Vagina (tissue), 2 donors: ENCODE data around the gene RIT2. TPM values are rescaled to one million over a fixed set of nuclear protein-coding genes. Genes with fewer than 3 reads are reported as not detected.

ENCODE experiments used
- DNase-seq, 2 donors: peaks; one replicate each; pipeline ENCODE4 v3.0.0-alpha.2; 2017; ENCODE audit errors: extremely low spot score in 2 of 2
- H3K27ac ChIP-seq: fragments of 200-600 bp; sonication (generic); one replicate; pipeline ENCODE4 v1.5.1; 2019
- H3K27me3 ChIP-seq: fragments of 200-600 bp; sonication (generic); one replicate; pipeline ENCODE4 v1.5.1; 2019
- H3K36me3 ChIP-seq, 2 donors: fragments of 200-600 bp; sonication (generic); one replicate each; pipeline ENCODE4 v1.5.1; 2017 to 2019
- H3K4me1 ChIP-seq: fragments of 200-600 bp; sonication (generic); one replicate; pipeline ENCODE4 v1.5.1; 2019
- H3K4me3 ChIP-seq, 2 donors: fragments of 200-600 bp; sonication (generic); 1 replicate in 1 of 2; 2 replicates in 1 of 2; pipeline ENCODE4 v1.5.1; 2016 to 2019
- H3K9me3 ChIP-seq: fragments of 200-600 bp; sonication (generic); one replicate; pipeline ENCODE4 v1.5.1; 2019
- POLR2A ChIP-seq, 2 donors: fragments of 450-650 bp; IDR thresholded peaks; one replicate each; pipeline ENCODE4 v1.6.1; 2017; ENCODE audit warnings: antibody characterized with exemption in 2 of 2, mild to moderate bottlenecking in 2 of 2, moderate library complexity in 2 of 2
- POLR2AphosphoS5 ChIP-seq, 2 donors: sonication (generic); formaldehyde crosslinking; IDR thresholded peaks; one replicate each; pipeline ENCODE4 v1.9.0; 2017; ENCODE audit warnings: antibody characterized with exemption in 2 of 2, mild to moderate bottlenecking in 2 of 2, low read depth in 1 of 2; ENCODE audit not compliant: insufficient read depth in 1 of 2
- intact Hi-C: fragments of 100-400 bp; cut with DNase I; formaldehyde crosslinking; loops from one replicate; pipeline ENCODE4 v1.15.1; 2023
- total RNA-seq: library from RNA; depleted of rRNA; stranded (reverse); fragments of >200 nt; gene quantifications from one replicate; pipeline ENCODE4 v1.2.3, GENCODE V29; 2016
- TF ChIP-seq, protein P1 (sequence below), 3 experiments: fragments of 450-650 bp in 2 of 3; fragments of 200-600 bp in 1 of 3; sonication (generic) in 1 of 3; IDR thresholded peaks; one replicate each; pipeline ENCODE4 v1.5.1; 2017 to 2019; ENCODE audit warnings: antibody characterized with exemption in 3 of 3, mild to moderate bottlenecking in 2 of 3, moderate library complexity in 2 of 3

RIT2 gene
- total RNA-seq, 1 donor from 2014 or later, result not detected

DNA sequence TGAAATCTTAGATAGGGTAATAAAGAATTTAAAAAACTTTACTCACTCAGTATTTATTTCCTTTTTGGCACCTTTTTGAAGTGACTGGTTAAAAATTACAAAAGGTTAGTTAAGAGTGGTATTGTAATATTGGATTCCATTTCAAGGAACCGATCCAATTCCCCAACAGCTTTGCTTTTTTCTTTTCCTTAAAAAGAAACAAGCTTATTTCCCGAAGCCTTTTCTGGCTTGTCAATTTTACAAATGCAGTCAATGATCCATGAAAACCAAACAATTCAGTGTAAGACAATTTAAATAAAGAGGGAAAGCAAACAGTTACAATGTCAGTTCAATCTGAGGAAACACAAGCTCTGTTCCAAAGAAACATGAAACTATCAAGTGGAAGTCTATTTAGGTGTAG lies 200.2 kb downstream of the RIT2 start:
- DNase-seq, result no peak
- TF ChIP-seq POLR2A (IDR thresholded peaks at IDR 0.05) (no peak), POLR2AphosphoS5 (IDR thresholded peaks at IDR 0.05; ENCODE audit: insufficient read depth in 1 of 2, low read depth in 1 of 2) (no peak)
- TF ChIP-seq, protein P1, sequence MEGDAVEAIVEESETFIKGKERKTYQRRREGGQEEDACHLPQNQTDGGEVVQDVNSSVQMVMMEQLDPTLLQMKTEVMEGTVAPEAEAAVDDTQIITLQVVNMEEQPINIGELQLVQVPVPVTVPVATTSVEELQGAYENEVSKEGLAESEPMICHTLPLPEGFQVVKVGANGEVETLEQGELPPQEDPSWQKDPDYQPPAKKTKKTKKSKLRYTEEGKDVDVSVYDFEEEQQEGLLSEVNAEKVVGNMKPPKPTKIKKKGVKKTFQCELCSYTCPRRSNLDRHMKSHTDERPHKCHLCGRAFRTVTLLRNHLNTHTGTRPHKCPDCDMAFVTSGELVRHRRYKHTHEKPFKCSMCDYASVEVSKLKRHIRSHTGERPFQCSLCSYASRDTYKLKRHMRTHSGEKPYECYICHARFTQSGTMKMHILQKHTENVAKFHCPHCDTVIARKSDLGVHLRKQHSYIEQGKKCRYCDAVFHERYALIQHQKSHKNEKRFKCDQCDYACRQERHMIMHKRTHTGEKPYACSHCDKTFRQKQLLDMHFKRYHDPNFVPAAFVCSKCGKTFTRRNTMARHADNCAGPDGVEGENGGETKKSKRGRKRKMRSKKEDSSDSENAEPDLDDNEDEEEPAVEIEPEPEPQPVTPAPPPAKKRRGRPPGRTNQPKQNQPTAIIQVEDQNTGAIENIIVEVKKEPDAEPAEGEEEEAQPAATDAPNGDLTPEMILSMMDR (IDR thresholded peaks at IDR 0.05), result no peak
- intact Hi-C loops, result no loop called here
- H3K36me3 ChIP-seq, result no peaks in the 10 kb centered on the region
- no peak overlapping the region for H3K4me3 ChIP-seq
- no peak overlapping the region for H3K27ac ChIP-seq
- no peaks in the 10 kb centered on the region for H3K9me3 ChIP-seq
- no peaks in the 10 kb centered on the region for H3K4me1 ChIP-seq
- H3K27me3 ChIP-seq, result no peaks in the 10 kb centered on the region

DNA sequence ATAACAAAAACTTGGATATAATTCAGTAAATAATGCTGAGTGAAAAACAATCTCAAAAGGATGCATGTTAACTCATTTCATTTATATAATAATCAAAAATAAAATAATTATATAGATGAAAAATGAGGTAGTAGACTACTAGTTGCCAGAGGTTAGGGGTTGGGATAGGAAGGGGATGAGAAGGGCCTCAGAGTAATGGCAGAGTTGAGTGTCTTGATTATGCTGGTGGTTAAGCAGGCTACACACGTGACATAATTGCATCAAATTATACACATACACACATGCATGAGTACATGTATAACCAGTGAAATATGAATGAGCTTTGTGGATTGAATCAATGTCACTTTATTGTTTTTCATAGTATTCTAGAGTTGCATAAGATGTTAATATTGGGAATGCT lies 201.0 kb downstream of the RIT2 start:
- TF ChIP-seq POLR2AphosphoS5 (IDR thresholded peaks at IDR 0.05; ENCODE audit: insufficient read depth in 1 of 2, low read depth in 1 of 2), result no peak
- TF ChIP-seq POLR2A (IDR thresholded peaks at IDR 0.05), result no peak
- TF ChIP-seq, protein P1 (IDR thresholded peaks at IDR 0.05), result no peak
- intact Hi-C loops, result no loop called here
- H3K36me3 ChIP-seq, result no peaks in the 10 kb centered on the region
- H3K27me3 ChIP-seq, result no peaks in the 10 kb centered on the region
- DNase-seq, result no peak
- H3K9me3 ChIP-seq, result no peaks in the 10 kb centered on the region
- H3K4me1 ChIP-seq, result no peaks in the 10 kb centered on the region
- no peak overlapping the region for H3K4me3 ChIP-seq
- no peak overlapping the region for H3K27ac ChIP-seq

DNA sequence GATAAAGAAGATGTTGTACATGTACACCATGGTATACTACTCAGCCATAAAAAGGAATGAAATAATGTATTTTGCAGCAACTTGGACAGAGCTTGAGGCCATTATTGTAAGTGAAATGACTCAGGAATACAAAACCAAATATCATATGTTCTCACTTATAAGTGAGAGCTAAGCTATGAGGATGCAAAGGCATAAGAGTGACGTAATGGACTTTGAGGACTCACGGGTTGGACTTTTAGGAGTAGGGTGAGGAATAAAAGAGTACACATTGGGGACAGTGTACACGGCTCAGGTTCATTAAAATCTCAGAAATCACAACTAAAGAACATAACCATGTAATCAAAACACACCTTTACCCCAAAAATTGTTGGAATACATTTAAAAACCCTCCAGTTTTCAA lies 206.4 kb downstream of the RIT2 start:
- Histone ChIP-seq H3K27me3 (no peaks in the 10 kb centered on the region), H3K9me3 (no peaks in the 10 kb centered on the region), H3K36me3 (no peaks in the 10 kb centered on the region), H3K4me1 (no peaks in the 10 kb centered on the region), H3K4me3 (no peak overlapping the region), H3K27ac (no peak overlapping the region)
- TF ChIP-seq, protein P1 (IDR thresholded peaks at IDR 0.05), result no peak
- no peak for TF ChIP-seq POLR2A (IDR thresholded peaks at IDR 0.05)
- TF ChIP-seq POLR2AphosphoS5 (IDR thresholded peaks at IDR 0.05; ENCODE audit: insufficient read depth in 1 of 2, low read depth in 1 of 2), result no peak
- intact Hi-C loops, result no loop called here
- DNase-seq, result no peak

DNA sequence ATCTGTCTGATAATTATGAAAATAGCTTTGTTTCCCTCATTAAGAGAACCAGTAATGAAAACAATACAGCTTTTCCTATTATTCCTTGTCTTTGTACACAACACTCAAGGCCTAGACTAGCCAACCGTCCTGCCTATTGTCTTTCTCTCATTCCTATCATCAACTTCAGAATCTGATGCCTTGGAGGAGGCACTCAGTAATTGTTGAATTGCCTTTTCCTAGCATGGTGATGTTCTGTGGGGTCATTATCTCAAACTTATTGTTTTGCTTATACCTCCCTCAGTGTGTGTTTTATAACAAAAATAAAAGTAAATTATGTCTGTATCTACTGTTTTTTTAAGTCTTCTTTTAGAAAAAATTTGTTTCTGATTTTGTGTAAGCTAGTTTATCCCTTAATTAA lies 208.7 kb downstream of the RIT2 start:
- H3K27me3 ChIP-seq, result no peaks in the 10 kb centered on the region
- TF ChIP-seq, protein P1 (IDR thresholded peaks at IDR 0.05), result no peak
- TF ChIP-seq POLR2A (IDR thresholded peaks at IDR 0.05), result no peak
- no peak overlapping the region for H3K4me3 ChIP-seq
- intact Hi-C loops, result no loop called here
- H3K9me3 ChIP-seq, result no peaks in the 10 kb centered on the region
- DNase-seq, result no peak
- no peak overlapping the region for H3K27ac ChIP-seq
- no peaks in the 10 kb centered on the region for H3K4me1 ChIP-seq
- H3K36me3 ChIP-seq, result no peaks in the 10 kb centered on the region

DNA sequence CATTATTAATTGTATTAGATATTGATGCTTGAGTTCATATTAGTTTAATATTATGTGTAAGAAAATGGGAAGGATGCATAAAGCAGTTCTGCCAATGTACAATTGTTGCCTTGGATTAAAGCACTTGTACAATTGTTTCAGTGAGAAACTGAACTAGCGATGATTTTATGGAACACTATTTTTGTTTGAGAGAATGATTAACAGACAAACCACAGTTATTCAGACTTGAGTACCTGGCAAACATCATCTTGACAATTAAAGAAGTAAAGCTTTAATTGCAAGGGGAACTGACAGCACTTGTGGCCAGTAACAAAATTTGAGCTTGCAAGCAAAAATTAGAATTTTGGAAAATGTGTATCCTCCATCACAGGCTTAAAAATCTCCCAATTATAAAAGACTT lies 214.3 kb downstream of the RIT2 start:
- intact Hi-C loops, result no loop called here
- H3K27me3 ChIP-seq, result no peaks in the 10 kb centered on the region
- no peaks in the 10 kb centered on the region for H3K4me1 ChIP-seq
- H3K4me3 ChIP-seq, result no peak overlapping the region
- H3K9me3 ChIP-seq, result no peaks in the 10 kb centered on the region
- no peaks in the 10 kb centered on the region for H3K36me3 ChIP-seq
- TF ChIP-seq POLR2AphosphoS5 (IDR thresholded peaks at IDR 0.05; ENCODE audit: insufficient read depth in 1 of 2, low read depth in 1 of 2) (no peak), POLR2A (IDR thresholded peaks at IDR 0.05) (no peak)
- H3K27ac ChIP-seq, result no peak overlapping the region
- no peak for DNase-seq

DNA sequence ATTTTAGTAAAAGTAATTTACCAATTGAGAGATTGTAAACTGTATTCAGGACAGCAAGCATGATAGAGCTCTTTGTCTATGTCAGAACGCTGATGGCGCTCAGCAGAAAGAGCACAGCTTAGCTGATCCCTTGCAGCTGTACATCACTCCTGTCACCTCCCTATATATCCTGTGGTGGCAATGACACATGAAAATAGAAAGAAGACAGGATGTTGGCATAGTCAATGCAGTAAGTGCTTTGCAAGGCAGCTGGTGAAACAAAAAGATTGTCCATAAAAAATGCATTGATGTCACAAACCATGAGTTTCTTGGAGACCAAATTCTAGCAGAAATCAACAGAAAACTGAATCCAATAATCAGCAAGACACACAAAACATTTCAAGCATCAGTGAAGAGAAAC lies 221.5 kb downstream of the RIT2 start:
- Histone ChIP-seq H3K4me1 (no peaks in the 10 kb centered on the region), H3K9me3 (no peaks in the 10 kb centered on the region), H3K27ac (no peak overlapping the region), H3K27me3 (no peaks in the 10 kb centered on the region), H3K36me3 (no peaks in the 10 kb centered on the region), H3K4me3 (no peak overlapping the region)
- no peak for DNase-seq
- intact Hi-C loops, result no loop called here
- TF ChIP-seq POLR2A (IDR thresholded peaks at IDR 0.05) (no peak), POLR2AphosphoS5 (IDR thresholded peaks at IDR 0.05; ENCODE audit: insufficient read depth in 1 of 2, low read depth in 1 of 2) (no peak)
- TF ChIP-seq, protein P1 (IDR thresholded peaks at IDR 0.05), result no peak
